Stimulated activated CD4-positive, alpha-beta T cell treated with anti-CD3 and anti-CD28 coated beads, Interleukin-12 subunit alpha, Interleukin-12 subunit beta, amount 100 ng/mL, for 48 hours (primary cell): Measurements from ENCODE around the gene SERINC1.
A peak's percentile ranks its signal among the peaks of the same experiment; 100 is the strongest.

Source experiments
- DNase-seq, 3 donors: peaks; one replicate each; pipeline ENCODE4 v3.0.0-alpha.2; 2020; ENCODE audit warnings: low read depth in 2 of 3, low spot score in 1 of 3

The SERINC1 gene

DNA sequence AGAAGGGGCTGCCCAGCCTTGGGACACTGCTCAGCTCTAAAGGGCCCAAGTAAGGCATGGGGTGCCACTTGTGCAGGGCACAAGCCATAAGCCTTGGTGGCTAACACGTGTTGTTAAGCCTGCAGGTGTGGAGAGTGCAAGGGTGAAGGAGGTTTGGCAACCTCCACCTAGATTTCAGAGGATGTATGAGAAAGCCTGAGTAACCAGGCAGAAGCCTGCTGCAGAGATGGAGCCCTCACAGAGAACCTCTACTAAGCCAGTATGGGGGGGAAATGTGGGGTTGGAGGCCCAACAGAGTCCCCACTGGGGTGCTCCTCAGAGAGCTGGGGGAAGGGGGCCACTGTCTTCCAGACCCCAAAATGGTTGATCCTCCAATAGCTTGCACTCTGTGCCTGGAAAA, 32.6 kb downstream of the SERINC1 start:
- DNase-seq = no peak

DNA sequence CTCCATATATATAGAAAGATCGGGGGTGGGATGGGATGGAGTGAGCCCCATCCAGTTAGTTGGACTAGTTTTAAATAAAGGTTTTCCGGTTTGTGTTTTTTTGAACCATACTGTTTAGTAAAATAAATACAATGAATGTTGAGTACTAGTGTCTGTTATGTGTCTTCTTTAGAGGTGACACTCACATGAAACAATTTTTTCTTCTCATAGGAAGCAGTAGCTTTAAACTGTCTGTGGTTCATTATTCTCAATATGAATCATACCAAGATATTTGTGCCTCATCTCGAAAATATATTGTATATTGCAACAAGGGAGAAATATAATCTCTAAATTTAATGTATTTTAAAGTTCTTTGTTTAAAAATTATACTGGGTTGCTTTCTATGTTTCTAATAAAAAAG, 38.8 kb downstream of the SERINC1 start:
- no peak for DNase-seq

DNA sequence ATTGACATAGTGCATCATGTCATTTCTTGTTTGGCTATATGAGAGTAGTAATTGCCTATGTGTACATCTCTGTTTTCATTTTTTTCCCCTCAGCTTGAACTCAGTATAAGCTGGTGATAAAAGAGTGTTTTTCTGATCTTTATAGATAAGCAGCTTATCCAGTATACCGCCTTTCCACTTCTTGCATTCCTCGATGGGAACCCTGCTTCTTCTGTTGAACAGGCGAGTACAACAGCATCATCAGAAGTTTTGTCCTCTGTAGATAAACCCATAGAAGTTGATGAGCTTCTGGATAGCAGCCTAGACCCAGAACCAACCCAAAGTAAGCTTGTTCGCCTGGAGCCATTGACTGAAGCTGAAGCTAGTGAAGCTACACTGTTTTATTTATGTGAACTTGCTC, 39.8 kb downstream of the SERINC1 start:
- DNase-seq = no peak

DNA sequence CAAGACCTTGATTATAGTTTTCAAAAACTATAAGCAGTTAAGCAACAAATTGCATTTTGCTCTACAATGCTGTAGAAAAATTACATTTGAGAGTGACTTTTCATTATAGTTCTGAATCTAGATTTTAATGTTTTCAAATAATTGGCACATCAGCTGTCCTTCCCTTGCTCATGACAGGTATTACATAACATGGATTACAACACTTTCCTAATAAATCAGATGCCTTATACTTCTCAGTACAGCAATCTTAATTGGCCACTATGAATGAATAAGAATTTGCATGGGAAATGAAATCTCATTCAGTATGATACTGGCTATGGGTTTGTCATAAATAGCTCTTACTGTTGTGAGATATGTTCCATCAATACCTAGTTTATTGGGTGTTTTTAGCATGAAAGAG, 42.3 kb downstream of the SERINC1 start:
- no peak for DNase-seq

DNA sequence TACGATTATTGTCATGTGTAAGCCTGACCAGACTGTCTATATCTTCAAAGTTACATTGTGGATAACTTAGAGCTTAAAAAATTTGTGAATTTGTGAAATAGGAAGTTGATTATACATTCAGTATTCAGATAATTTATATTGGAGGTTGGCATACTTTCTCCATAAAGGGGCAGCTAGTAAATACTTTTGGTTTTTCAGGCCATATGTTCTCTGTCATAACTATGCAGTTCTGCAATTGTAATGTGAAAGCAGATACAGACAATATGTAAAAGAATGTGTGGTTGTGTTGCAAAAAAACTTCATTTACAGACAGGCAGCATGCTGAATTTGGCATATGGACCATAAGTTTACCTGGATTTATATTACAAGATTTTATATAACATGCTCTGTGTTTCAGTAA, 42.8 kb downstream of the SERINC1 start:
- no peak for DNase-seq

DNA sequence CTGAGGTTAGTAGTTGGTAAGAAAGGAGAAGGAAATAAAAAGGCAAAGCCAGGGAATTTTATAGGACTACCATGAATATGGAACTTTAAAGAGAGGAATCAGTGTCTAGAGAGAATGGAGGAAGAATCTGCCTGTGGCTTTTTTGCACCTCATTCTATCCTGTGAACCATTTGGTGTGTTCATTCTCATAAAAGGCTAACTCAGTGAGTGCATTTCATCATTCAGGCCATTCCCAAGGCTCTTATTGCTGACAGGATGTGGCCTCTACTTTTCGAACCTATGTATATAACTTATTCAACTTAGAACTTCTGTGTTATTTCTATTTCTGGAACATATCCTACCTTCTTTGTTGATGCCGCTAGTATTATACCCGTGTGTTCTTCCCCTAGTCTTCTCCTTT, 45.0 kb downstream of the SERINC1 start:
- DNase-seq = no peak

DNA sequence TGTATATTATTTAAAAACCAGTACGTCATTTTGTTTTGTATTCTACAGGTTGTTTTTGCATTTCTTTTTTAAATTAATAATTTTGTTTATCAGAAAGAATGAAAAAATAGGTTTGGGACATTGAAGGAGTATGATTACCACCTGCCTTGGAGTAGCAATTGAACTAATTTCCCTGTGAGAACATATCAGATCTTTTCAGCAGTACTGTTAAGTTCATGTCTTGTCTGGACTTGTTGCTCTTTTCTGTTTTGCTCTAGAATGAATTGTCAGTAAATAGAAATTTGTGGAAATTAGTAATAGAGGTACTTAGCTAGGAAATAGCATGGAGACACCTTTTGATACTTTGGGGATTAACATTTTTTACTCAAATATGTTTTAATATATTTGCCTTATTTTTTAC, 47.9 kb downstream of the SERINC1 start:
- no peak for DNase-seq

DNA sequence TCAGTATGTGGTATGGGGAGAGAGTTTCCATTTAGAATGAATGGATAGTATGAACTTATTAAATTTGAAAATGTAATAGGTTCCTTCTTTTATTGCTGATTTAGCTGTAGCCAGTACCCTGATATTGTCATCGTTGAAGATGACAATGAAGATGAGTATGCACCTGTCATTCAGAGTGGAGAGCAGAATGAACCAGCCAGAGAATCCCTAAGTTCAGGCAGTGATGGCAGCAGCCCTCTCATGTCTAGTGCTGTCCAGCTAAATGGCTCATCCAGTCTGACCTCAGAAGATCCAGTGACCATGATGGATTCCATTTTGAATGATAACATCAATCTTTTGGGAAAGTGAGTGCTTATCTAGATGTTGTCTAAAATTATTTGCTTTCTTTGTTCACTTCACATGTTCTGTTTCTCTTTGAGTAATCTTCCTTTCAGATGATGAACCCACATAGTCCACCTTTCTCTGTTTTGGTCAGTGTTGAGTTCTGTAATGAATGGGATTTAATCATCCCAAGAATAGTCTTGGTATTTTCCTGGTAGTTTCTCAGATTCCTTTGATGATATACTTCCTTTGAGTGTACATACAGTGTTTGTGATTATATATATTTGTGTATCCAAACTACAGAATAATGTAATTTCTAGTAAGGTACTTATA, 48.9 kb downstream of the SERINC1 start:
- no peak for DNase-seq

DNA sequence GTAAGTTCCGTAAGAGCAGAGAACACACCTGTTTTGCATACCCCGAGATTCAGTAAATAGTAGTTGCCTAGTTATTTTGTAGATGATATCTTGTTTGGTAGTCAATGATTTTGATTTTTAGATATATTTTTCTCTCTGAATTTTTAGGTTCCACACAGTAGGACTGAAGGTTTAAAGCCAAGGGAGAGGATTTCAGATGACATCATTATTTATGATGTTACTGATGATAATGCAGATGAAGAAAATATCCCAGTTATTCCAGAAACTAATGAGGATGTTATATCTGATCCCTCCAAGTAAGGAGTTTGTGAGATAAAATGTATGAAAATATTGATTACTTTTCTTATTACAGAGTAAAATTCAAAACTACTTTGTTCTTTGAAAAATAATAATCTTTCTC, 49.6 kb downstream of the SERINC1 start:
- no peak for DNase-seq

DNA sequence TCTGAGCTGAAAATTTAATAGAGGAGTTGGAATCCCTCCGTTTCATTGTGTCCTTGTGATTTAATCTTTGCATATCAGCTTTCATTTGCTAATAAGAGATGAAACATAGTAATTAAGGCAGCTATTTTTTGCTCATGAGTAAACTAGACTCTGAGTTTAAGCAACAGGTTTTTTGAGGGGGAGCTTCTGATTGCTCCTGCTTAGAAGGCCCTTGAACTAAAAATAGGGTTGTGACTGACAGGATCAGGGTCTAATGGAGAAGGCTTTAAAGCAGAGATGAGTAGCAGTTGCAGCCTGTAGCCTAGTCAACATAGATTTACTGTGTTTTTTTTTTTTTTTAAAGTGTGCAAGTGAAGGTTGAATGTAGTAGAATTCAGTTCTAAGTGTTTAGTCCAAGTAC, 54.8 kb downstream of the SERINC1 start:
- no peak for DNase-seq

DNA sequence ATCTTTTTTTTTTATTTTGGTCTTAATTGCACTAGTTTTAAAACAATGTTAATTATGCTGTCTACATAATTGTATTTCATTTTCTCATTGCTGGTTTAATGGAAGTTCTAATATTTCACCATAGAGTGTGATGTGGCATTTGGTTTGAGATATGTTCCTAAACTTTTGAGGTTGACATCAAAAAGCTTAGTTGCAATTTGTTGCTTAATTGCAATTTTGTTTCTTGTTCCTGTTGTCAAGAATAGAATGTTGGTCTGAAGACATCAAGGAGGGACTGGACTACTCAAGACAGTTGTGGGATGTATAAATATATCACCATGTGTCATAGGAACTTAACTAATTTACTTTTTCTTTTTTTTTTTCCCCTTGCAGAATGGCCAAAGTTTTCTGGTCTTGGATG, 59.6 kb downstream of the SERINC1 start:
- no peak for DNase-seq

DNA sequence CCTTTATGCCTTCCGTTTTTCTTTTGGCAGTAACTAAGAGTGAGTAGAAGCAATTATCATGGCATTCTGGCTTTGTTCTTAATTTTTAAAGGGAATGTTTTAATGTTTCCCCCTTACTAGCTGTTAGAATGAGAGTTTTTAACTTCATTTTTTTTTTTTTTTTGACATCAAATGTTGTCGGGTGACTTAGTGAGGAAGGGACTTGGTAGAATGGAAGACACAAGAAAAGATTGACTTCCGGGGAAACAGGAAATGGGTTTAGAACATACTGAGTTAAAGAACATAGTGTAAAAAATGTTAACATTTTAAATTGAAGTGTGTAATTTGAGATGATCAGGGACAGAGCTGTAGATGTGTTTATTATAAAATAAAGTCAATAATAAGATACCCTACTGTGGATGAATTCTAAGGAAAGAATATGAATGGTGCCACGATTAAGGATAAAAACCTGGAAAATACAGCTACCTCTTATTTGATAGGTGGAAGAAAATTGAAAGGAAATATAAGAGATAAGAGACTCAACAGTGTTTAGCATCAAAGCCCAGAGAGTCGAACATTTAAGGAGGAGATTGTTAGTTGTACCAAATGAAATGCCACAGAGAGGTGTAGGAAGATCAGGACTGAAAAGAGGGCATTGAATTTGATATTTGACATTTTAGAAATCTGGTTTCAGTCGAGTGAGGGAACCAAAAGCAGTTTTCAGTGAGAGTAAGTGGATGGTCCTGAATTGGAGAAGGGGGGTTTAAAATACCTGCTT, 62.7 kb downstream of the SERINC1 start:
- no peak for DNase-seq

DNA sequence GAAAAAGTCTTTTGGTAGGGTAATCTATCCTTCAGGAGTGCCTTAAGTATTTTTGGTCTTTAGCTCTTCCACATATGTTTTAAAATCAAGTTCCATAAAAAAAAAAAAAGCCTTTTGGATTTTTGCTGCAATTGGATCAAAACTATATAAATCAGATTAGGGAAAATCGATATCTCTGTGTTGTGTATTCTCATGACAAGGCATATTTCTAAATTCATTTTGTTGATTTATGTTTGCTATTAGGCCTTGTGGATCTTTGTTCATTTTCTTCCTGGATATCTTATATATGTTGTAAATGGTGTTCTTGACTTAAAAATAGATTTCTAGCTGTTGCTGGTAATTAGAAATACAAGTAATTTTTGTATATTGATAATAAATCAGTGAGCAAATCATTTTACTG, 63.4 kb downstream of the SERINC1 start:
- no peak for DNase-seq

DNA sequence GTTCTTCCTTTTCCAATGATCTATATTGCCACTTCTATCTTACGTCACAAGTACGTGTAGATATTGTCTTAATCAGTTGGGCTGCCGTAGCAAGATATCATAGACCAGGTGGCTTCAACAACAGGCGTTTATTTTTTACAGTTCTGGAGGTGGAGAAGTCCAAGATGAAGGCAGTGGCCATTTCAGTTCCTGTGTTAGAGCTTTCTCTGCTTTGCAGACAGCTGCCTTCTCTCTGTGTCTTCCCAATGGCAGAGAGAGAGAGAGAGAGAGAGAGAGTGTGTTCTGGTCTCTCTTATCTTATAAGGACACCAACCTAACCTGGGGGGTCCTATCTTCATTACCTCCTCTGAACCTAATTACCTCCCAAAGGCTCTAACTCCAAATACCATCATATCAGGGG, 63.9 kb downstream of the SERINC1 start:
- no peak for DNase-seq

DNA sequence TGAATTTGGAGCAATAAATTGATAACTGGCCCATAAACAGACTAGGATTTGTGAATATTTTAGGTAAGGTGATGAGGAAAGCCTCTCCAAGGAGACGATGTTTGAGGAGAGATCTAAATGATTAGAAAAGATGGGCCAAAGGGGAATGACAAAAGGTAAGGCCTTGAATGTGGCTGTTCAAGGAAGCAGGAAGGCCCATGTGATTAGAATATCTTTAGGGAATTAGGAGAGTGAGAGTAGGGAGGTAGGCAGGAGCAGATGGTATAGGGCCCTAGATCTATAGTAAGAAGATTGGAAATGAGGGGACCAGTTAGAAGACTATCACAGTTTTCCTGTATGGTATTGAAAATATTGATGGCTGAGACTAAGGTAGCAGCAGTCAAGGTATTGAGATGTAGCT, 65.4 kb downstream of the SERINC1 start:
- no peak for DNase-seq

DNA sequence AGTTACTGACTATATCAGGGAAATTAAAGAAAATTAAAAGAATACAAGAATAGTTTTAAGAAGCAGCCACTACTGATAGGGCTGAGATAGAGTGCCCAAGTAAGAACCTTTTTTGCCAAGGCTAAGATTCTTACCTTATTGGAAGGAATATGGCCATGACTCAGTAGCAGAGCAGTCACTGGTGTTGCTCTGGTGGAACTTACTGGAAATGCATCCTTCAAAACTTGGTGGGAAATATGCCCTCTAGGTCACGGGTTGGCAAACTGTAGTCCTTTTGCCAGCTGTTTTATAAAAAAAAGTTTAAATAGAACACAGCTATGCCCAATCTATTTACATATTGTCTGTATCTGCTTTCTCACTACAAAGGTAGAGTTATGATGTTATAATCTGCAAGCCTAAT, 66.2 kb downstream of the SERINC1 start:
- no peak for DNase-seq

DNA sequence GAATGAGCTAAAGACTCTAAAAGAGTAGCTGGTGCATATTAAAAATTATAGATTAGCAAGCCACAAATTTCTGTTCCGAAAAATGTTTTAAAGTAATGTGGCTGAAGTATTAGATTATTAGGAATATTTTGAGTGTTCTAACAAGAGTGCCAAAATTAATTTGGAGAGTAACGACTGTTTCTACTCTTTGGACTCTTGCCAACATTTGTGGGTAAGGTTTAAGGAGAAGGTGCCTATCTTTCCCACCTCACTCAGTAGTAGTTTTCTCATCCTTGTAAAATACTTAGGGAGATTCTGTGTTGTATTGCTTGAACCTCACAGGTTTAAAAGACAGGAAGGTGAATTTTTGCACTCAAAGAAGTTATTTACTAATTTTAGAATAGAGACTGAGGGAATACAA, 67.2 kb downstream of the SERINC1 start:
- no peak for DNase-seq

DNA sequence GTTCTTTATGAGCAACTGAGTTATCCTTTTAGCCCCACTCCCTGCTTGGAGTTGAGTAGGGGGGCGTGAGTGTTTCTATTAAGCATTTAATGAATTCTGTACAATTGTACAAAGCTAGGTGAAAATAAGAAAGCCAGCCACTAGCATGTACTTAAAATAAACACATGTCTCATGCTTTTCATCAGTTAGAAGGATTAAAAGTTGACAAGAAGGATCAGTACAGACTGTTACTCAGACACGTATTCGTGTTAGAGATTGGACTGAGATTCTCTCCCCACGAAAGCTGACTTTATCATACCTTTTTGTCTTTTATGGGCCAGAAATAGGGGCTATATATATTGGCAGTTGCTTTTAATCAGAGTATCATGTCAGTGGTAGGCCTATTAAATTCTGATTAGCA, 70.5 kb downstream of the SERINC1 start:
- no peak for DNase-seq

DNA sequence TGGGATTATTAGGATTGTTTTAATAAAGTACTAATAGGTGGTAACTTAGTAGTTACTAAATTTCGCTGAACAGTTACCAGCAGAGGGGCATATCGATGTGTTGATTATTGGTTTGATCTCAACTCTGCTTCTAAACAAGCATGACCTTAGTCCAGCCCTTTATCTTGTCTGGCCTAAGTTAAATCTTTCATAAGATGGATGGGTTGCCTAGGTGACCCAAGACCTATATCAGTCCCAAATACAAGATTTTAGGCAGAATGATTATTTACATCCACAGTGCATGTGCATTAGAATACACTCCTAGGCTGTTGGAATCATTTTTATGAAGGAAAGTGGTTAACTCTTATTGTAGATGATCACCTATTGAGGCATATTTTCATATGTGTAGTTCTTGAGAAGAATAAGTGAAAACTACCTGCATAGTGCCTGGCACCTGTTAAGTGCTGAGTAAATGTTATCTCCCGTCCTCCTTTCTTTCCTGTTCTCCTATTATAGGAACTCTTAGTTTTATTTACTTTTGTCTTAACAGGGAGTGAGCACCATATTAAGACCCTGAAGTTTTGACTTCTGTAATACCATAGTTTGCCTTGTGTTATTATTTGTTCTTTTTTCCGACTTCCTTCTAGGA, 71.0 kb downstream of the SERINC1 start:
- no peak for DNase-seq

DNA sequence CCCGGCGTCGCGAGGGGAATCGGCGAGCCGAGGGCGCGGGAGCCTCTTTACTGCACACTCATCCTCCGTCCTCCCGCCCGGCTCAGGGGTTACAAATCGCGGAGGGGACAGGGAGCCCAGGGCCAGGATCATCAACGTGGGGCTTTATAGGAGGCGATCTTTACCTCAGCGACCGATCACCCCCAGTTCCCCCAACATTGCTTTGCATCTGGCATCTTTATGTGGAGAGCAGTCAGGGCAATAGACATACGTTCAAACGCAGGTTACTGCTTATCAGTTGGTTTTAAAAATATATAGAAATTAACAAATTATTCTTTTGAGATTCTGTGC, 71.5 kb downstream of the SERINC1 start:
- DNase-seq = no peak

DNA sequence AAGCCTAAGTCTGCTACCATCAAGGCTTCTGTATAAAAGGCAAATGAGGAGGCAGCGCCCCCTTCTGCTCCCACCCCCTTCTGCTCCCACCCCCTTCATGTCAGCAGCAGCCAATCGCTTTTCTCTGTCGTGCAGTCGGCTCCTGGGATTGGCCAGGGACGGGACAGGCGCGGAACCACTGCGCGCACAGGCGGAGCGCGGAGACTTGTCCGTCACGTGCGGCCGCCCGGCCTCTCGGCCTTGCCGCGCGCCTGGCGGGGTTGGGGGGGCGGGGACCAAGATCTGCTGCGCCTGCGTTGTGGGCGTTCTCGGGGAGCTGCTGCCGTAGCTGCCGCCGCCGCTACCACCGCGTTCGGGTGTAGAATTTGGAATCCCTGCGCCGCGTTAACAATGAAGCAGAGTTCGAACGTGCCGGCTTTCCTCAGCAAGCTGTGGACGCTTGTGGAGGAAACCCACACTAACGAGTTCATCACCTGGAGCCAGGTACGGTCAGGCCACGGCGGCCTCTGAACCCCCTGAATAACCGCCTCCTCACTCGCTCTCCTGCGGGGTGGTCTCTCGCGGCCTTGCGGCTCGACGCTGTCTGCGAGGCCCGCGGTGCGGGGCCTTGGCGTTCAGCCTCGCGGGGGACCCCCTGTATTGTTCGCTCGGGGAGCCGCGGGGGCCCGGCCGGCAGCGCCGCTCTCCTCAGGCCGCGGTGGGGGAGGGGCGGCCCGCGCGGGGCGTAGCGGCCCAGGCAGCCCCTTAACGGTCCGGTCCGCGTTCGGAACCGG, 72.1 kb downstream of the SERINC1 start, which contains the start of gene HSF2:
Gene HSF2 (plus strand): TSS at position 305 of the 773 bp plus-strand sequence. CDS start 86 bp downstream, at position 391.
- peak; percentile 82 to 96 (median 91) for DNase-seq

DNA sequence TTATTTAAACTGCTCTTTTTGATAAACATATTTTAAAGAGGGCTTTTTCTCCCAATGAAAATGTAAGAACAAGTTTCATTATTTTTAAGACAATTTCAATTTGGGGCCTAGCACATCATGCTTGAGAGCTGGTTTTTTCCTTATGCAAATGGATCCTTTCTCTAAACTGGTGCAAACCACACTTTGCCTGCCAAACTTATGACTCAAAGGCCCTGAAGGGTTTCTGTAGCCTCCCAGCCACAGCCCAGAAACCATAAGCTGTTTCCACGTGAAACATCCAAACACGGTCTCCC, 72.6 kb downstream of the SERINC1 start:
- no peak for DNase-seq
